ENCODE data around the gene PIK3R6.

The PIK3R6 gene

GRCh38 chr17:8792646-8793045 lies 74.8 kb downstream of the PIK3R6 start:
- no peak for DNase-seq

GRCh38 chr17:8791910-8792270 lies 75.6 kb downstream of the PIK3R6 start:
- DNase-seq, result peak in 1 of 5 experiments; percentile 19

GRCh38 chr17:8791248-8791909 lies 76.1 kb downstream of the PIK3R6 start:
- no peak for DNase-seq

- no peak for DNase-seq
Measured at GRCh38 chr17:8789743-8790142, 77.7 kb downstream of the PIK3R6 start.

GRCh38 chr17:8788998-8789397 lies 78.5 kb downstream of the PIK3R6 start:
- DNase-seq, result no peak

- peak in 4 of 5 experiments; percentile 24 to 41 (median 36) for DNase-seq
Measured at GRCh38 chr17:8785547-8786413, 81.7 kb downstream of the PIK3R6 start.

GRCh38 chr17:8782176-8782575 lies 85.3 kb downstream of the PIK3R6 start:
- no peak for DNase-seq

GRCh38 chr17:8781776-8782175 lies 85.7 kb downstream of the PIK3R6 start:
- DNase-seq, result no peak

GRCh38 chr17:8776881-8777280 lies 90.6 kb downstream of the PIK3R6 start:
- DNase-seq, result no peak

GRCh38 chr17:8776248-8776647 lies 91.2 kb downstream of the PIK3R6 start:
- DNase-seq, result no peak

- no peak for DNase-seq
Measured at GRCh38 chr17:8766731-8767130, 100.7 kb downstream of the PIK3R6 start.

- no peak for DNase-seq
Measured at GRCh38 chr17:8762012-8762411, 105.5 kb downstream of the PIK3R6 start.

GRCh38 chr17:8758137-8758596 lies 109.3 kb downstream of the PIK3R6 start, which contains the start of gene SPDYE4:
Gene SPDYE4 (minus strand): TSS chr17:8758546. CDS start chr17:8758382, 164 bp downstream.
- no peak for DNase-seq

- no peak for DNase-seq
Measured at GRCh38 chr17:8757189-8757588, 110.3 kb downstream of the PIK3R6 start.

- DNase-seq, result no peak
Measured at GRCh38 chr17:8755590-8756255, 111.8 kb downstream of the PIK3R6 start.

GRCh38 chr17:8754890-8755289 lies 112.6 kb downstream of the PIK3R6 start:
- DNase-seq, result no peak

GRCh38 chr17:8753976-8754440 lies 113.5 kb downstream of the PIK3R6 start:
- DNase-seq, result peak in 1 of 5 experiments; percentile 24

- no peak for DNase-seq
Measured at GRCh38 chr17:8753136-8753975, 114.1 kb downstream of the PIK3R6 start.
